OCI-LY3 (cell line): ENCODE results near the gene THRB.

Source experiments
- H2AFZ ChIP-seq: fragments of 200-600, 300-600 bp; shearing (Covaris generic); 2 replicates; pipeline ENCODE4 v1.6.0; 2014; ENCODE audit warnings: antibody characterized with exemption, low read depth, low read length
- H3K27ac ChIP-seq: fragments of 200-600, 300-600 bp; sonication (generic); 2 replicates; pipeline ENCODE4 v1.5.1; 2014; ENCODE audit warnings: mild to moderate bottlenecking, low read length, moderate library complexity, mixed read lengths
- H3K27me3 ChIP-seq: fragments of 200-600, 300-600 bp; sonication (generic); 2 replicates; pipeline ENCODE4 v1.6.1; 2014; ENCODE audit warnings: low read depth, low read length, mixed read lengths
- H3K36me3 ChIP-seq: fragments of 200-600, 300-600 bp; sonication (generic); replicated peaks from 2 replicates; pipeline ENCODE3; 2014; ENCODE audit warnings: low read depth, low read length, mixed read lengths
- H3K4me1 ChIP-seq: fragments of 300-600, 200-600 bp; sonication (generic); 2 replicates; pipeline ENCODE4 v1.6.1; 2014; ENCODE audit warnings: low read length, mixed read lengths
- H3K4me2 ChIP-seq: fragments of 200-600, 300-600 bp; sonication (generic); 2 replicates; pipeline ENCODE4 v1.6.1; 2014; ENCODE audit warnings: low read length, mixed read lengths
- H3K4me3 ChIP-seq: fragments of 300-600, 200-600 bp; sonication (generic); 2 replicates; pipeline ENCODE4 v1.5.1; 2014; ENCODE audit warnings: antibody characterized with exemption, mild to moderate bottlenecking, low read length, moderate library complexity
- H3K79me2 ChIP-seq: fragments of 300-600, 200-600 bp; shearing (Covaris generic); 2 replicates; pipeline ENCODE4 v1.6.1; 2014; ENCODE audit warnings: mild to moderate bottlenecking, low read length, mixed read lengths
- H3K9ac ChIP-seq: fragments of 300-600, 200-600 bp; shearing (Covaris generic); 2 replicates; pipeline ENCODE4 v1.6.0; 2014; ENCODE audit warnings: mild to moderate bottlenecking, low read length, moderate library complexity
- H3K9me3 ChIP-seq: fragments of 200-600, 300-600 bp; shearing (Covaris generic); 2 replicates; pipeline ENCODE4 v1.6.1; 2014; ENCODE audit warnings: low read length, mixed read lengths; ENCODE audit not compliant: insufficient read depth
- H4K20me1 ChIP-seq: fragments of 200-600, 300-600 bp; sonication (generic); 2 replicates; pipeline ENCODE4 v1.6.1; 2016; ENCODE audit warnings: low read length, mixed read lengths; ENCODE audit not compliant: insufficient read depth
- CTCF ChIP-seq: fragments of 200-600, 300-600 bp; sonication (generic); IDR thresholded peaks from 2 replicates; pipeline ENCODE4 v1.5.1; 2014; ENCODE audit warnings: antibody characterized with exemption, low read length, low read depth
- EZH2phosphoT487 ChIP-seq: fragments of 200-600 bp; shearing (Covaris generic); IDR thresholded peaks from 2 replicates; pipeline ENCODE4 v1.6.1; 2018; ENCODE audit warnings: antibody characterized with exemption, mixed run types, low read depth

Gene THRB

DNA sequence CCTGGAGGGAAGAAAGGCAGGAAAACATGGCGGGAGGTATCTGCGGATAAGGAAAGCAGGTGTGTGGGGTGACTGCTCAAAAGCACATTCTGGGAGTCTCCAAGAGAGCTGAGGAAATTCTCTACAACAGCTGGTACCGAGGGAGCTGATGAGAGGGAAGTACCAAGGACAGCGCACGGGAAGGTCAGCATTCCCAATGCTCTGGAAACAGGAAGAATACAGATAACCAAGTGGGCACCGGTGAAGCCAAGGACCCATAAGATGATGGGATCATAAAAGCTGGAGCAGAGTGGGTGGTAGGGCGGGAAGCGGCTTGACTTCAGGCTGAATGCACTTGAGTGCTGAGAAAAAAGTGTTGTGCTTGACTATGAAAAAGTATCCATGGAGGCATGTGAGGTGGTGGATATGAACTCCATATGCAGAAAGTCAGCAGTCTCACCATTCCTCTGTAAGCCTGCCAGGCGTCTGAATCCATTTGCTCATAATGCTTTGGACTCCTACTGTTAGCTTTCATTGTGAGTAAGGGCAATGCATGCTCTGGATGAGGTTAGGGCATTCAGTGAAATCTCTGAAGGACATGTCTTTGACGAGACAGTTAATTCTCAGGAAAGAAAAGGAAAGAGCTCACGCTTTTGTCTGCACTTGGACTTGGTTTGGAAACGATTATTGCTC is 334.1 kb downstream of the THRB start:
- Histone ChIP-seq H3K9me3 (no peaks in the 10 kb centered on the region), H3K36me3 (no peaks in the 10 kb centered on the region), H3K27ac (no peak overlapping the region), H3K4me3 (no peak overlapping the region), H3K27me3 (no peaks in the 10 kb centered on the region), H3K4me2 (no peak overlapping the region), H3K9ac (no peak overlapping the region), H2AFZ (no peak overlapping the region), H4K20me1 (no peaks in the 10 kb centered on the region), H3K4me1 (no peaks in the 10 kb centered on the region), H3K79me2 (no peaks in the 10 kb centered on the region)
- no peak for TF ChIP-seq CTCF

- no peak overlapping the region for H3K9ac ChIP-seq
- H3K4me2 ChIP-seq, result no peak overlapping the region
- TF ChIP-seq CTCF, result no peak
- no peak for TF ChIP-seq EZH2phosphoT487
- no peaks in the 10 kb centered on the region for H3K36me3 ChIP-seq
- no peaks in the 10 kb centered on the region for H4K20me1 ChIP-seq
- H3K79me2 ChIP-seq, result no peaks in the 10 kb centered on the region
- H3K9me3 ChIP-seq, result no peaks in the 10 kb centered on the region
- 0 out of 2 replicates have a peak, but pooled peaks cover 3% of the 10 kb centered on the region for H3K27me3 ChIP-seq
- 0 out of 2 replicates have a peak overlapping the region, but pooled peaks have one; percentile 24 for H2AFZ ChIP-seq
- no peak overlapping the region for H3K27ac ChIP-seq
- peaks cover 8% of the 10 kb centered on the region for H3K4me1 ChIP-seq
- no peak overlapping the region for H3K4me3 ChIP-seq
Measured at GRCh38 chr3:24158761-24159454, 335.7 kb downstream of the THRB start.

GRCh38 chr3:24157106-24157505 is 337.5 kb downstream of the THRB start:
- no peak overlapping the region for H3K27ac ChIP-seq
- TF ChIP-seq EZH2phosphoT487 (no peak), CTCF (no peak)
- no peaks in the 10 kb centered on the region for H4K20me1 ChIP-seq
- H3K4me2 ChIP-seq, result no peak overlapping the region
- H3K4me3 ChIP-seq, result no peak overlapping the region
- no peaks in the 10 kb centered on the region for H3K9me3 ChIP-seq
- no peak overlapping the region for H3K9ac ChIP-seq
- H3K36me3 ChIP-seq, result no peaks in the 10 kb centered on the region
- H3K4me1 ChIP-seq, result peaks cover 8% of the 10 kb centered on the region
- 0 out of 2 replicates have a peak, but pooled peaks cover 3% of the 10 kb centered on the region for H3K27me3 ChIP-seq
- no peak overlapping the region for H2AFZ ChIP-seq
- no peaks in the 10 kb centered on the region for H3K79me2 ChIP-seq

- Histone ChIP-seq H3K9ac (no peak overlapping the region), H3K4me2 (no peak overlapping the region), H3K27ac (no peak overlapping the region), H3K79me2 (no peaks in the 10 kb centered on the region), H2AFZ (no peak overlapping the region), H3K4me1 (peaks cover 8% of the 10 kb centered on the region), H3K4me3 (no peak overlapping the region), H3K36me3 (no peaks in the 10 kb centered on the region), H3K27me3 (0 out of 2 replicates have a peak, but pooled peaks cover 3% of the 10 kb centered on the region), H4K20me1 (no peaks in the 10 kb centered on the region), H3K9me3 (no peaks in the 10 kb centered on the region)
- TF ChIP-seq EZH2phosphoT487 (no peak), CTCF (no peak)
Measured at GRCh38 chr3:24156466-24156865, 338.2 kb downstream of the THRB start.
